Chondrocyte (in vitro differentiated cells): ENCODE measurements around the gene SLC6A6. TPM values are rescaled to one million over a fixed set of nuclear protein-coding genes. Genes with fewer than 3 reads are reported as not detected.

Experiments
- DNase-seq: peaks from one replicate; pipeline ENCODE4 v3.0.0; 2021; ENCODE audit warnings: mixed read lengths, low spot score
- H3K27ac Mint-ChIP-seq: one replicate; pipeline ENCODE4 v1.8.0; 2021; ENCODE audit warnings: mild to moderate bottlenecking, moderate library complexity, mixed read lengths; ENCODE audit not compliant: unreplicated experiment
- H3K27me3 Mint-ChIP-seq: 2 replicates; pipeline ENCODE4 v1.8.0; 2021; ENCODE audit warnings: low read depth, mixed read lengths
- H3K36me3 Mint-ChIP-seq: 2 replicates; pipeline ENCODE4 v1.8.0; 2021; ENCODE audit warnings: low read depth, mixed read lengths
- H3K4me1 Mint-ChIP-seq: 2 replicates; pipeline ENCODE4 v1.8.0; 2021; ENCODE audit warnings: low read depth, mild to moderate bottlenecking, mixed read lengths
- H3K4me3 Mint-ChIP-seq: one replicate; pipeline ENCODE4 v1.8.0; 2021; ENCODE audit warnings: mild to moderate bottlenecking, moderate library complexity, mixed read lengths; ENCODE audit not compliant: unreplicated experiment
- H3K9me3 Mint-ChIP-seq: 2 replicates; pipeline ENCODE4 v1.8.0; 2021; ENCODE audit warnings: low read depth, mixed read lengths
- total RNA-seq: library from RNA; stranded (reverse); gene quantifications from 3 replicates; pipeline ENCODE4 v1.2.1, GENCODE V29; 2021
- TF ChIP-seq, protein P1 (sequence below): fragments of 200-600 bp; sonication (generic); IDR thresholded peaks from 2 replicates; pipeline ENCODE4 v1.5.0; 2021; ENCODE audit warnings: antibody characterized with exemption, mild to moderate bottlenecking, moderate library complexity

SLC6A6 gene
- total RNA-seq, 1 donor from 2014 or later = 46.0 TPM

DNA sequence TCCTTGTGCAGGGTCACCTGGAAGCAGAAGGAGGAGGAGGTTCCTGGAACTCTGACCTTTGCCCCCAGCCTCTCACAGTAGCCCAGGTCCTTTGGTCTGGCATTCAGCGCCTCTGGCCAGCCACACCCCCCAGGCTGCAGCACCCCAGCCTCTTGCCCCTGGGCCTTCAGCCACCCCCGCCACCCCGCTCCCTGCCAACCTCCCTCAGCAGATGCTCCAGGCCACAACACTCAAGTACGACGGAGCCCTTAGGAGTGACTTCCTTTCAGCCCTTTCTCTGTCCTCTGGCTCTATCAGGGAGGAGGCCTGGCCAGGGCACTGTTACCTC lies 92.5 kb downstream of the SLC6A6 start:
- Mint-ChIP-seq H3K36me3 (peaks cover 6% of the 10 kb centered on the region), H3K9me3 (peaks cover 8% of the 10 kb centered on the region), H3K4me3 (no peak overlapping the region), H3K27ac (no peak overlapping the region), H3K27me3 (peaks cover 11% of the 10 kb centered on the region), H3K4me1 (no peaks in the 10 kb centered on the region)
- TF ChIP-seq, protein P1, sequence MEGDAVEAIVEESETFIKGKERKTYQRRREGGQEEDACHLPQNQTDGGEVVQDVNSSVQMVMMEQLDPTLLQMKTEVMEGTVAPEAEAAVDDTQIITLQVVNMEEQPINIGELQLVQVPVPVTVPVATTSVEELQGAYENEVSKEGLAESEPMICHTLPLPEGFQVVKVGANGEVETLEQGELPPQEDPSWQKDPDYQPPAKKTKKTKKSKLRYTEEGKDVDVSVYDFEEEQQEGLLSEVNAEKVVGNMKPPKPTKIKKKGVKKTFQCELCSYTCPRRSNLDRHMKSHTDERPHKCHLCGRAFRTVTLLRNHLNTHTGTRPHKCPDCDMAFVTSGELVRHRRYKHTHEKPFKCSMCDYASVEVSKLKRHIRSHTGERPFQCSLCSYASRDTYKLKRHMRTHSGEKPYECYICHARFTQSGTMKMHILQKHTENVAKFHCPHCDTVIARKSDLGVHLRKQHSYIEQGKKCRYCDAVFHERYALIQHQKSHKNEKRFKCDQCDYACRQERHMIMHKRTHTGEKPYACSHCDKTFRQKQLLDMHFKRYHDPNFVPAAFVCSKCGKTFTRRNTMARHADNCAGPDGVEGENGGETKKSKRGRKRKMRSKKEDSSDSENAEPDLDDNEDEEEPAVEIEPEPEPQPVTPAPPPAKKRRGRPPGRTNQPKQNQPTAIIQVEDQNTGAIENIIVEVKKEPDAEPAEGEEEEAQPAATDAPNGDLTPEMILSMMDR = no peak
- no peak for DNase-seq

DNA sequence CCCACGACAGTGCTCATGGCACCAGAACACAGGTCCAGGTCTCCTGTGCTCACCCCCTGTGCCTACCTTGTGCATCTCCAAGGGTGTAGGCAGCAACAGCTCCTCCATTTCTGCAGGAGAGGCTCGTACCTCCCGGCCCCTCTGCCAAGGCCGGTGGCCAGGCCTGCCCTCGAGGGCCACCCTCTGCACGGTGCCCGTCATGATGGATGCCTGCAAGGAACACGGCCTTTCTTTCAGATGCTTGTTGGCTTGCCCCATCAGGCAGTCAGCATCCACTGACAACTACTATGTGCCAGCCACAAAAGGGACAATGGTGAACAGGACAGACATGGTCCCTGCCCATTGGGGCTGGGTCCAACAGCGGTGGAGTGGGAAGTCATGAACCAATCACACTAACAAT lies 93.9 kb downstream of the SLC6A6 start:
- no peak overlapping the region for H3K4me3 Mint-ChIP-seq
- peaks cover 18% of the 10 kb centered on the region for H3K9me3 Mint-ChIP-seq
- peaks cover 15% of the 10 kb centered on the region for H3K27me3 Mint-ChIP-seq
- peaks cover 5% of the 10 kb centered on the region for H3K36me3 Mint-ChIP-seq
- H3K27ac Mint-ChIP-seq = no peak overlapping the region
- no peaks in the 10 kb centered on the region for H3K4me1 Mint-ChIP-seq
- DNase-seq = peak; percentile 50
- TF ChIP-seq, protein P1 = no peak

DNA sequence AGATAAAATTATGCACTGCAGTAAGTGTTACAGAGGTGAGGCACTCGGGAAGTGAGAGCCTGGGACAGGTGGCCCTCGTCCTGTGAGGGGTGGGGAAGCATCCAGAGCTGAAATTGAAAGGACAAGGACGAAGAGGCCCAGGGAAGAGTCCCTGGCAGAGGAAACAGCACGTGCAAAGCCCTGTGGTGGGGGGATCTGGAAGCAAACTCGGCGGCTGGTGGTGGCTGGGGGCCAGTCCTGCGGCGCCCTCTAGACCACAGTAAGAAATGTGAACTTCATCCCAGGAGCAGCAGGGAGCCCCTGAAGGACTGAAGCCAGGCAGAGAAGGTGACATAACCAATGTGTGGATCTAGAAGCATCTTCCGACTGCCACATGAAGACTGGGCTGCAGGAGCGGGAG lies 94.9 kb downstream of the SLC6A6 start:
- Mint-ChIP-seq H3K9me3 (peaks cover 23% of the 10 kb centered on the region), H3K36me3 (peaks cover 5% of the 10 kb centered on the region), H3K4me1 (no peaks in the 10 kb centered on the region), H3K27ac (no peak overlapping the region), H3K4me3 (no peak overlapping the region), H3K27me3 (peaks cover 15% of the 10 kb centered on the region)
- TF ChIP-seq, protein P1 = no peak
- DNase-seq = peak; percentile 53

DNA sequence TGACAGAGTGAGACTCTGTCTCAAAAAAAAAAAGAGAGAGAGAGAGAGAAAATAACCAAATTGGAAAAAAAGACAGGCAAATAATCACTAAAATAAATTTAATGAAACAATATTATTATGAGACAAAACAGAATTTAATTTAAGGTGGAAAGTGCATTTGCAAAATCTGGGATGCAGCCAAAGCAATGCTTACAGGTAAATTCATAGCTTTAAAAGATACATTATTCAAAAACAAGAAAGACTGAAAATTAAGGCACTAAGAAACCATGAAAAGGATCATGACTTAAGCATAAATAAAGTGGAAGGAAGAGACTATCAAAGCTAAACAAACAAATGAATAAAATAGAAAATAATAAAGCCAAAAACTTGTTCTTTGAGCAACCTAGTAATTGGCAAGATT lies 100.1 kb downstream of the SLC6A6 start:
- H3K27me3 Mint-ChIP-seq = peaks cover 15% of the 10 kb centered on the region
- no peak overlapping the region for H3K27ac Mint-ChIP-seq
- DNase-seq = no peak
- H3K4me3 Mint-ChIP-seq = no peak overlapping the region
- no peaks in the 10 kb centered on the region for H3K4me1 Mint-ChIP-seq
- TF ChIP-seq, protein P1 = no peak
- peaks cover 33% of the 10 kb centered on the region for H3K9me3 Mint-ChIP-seq
- peaks cover 11% of the 10 kb centered on the region for H3K36me3 Mint-ChIP-seq

DNA sequence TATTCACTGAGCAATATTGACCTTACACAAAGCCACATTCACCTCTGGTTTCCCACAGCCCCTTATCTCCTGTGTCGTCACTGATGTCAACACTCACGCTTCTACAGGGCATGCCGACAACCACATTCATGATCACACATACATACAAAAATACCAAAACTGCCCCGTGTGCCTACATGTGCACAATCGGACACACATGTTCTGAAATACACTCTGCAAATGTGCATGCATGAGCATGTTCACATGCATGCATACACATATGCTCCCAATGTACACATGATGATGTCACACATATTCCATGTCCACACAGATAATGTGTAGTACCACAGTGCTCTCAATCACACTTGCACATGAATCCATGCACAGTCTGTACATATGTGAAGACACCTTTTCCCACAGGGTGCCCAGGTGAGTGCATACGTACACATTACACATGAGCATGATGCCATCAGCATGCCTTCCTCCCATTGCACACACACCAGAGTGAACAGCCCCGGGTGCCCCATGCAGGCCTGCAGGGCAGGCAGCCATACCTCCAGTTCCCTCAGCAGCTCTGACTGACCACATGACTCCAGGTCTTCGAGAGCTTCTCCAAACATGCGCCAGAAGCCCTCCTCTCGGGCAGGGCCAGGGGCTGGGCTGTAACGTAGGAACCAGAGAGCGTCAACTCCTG lies 100.8 kb downstream of the SLC6A6 start:
- no peak overlapping the region for H3K27ac Mint-ChIP-seq
- peaks cover 33% of the 10 kb centered on the region for H3K9me3 Mint-ChIP-seq
- H3K4me1 Mint-ChIP-seq = no peaks in the 10 kb centered on the region
- peaks cover 11% of the 10 kb centered on the region for H3K27me3 Mint-ChIP-seq
- TF ChIP-seq, protein P1 = no peak
- no peak for DNase-seq
- peaks cover 11% of the 10 kb centered on the region for H3K36me3 Mint-ChIP-seq
- no peak overlapping the region for H3K4me3 Mint-ChIP-seq
